HepG2 (cell line): ENCODE results near the gene RHOG. TPM values are rescaled to one million over a fixed set of nuclear protein-coding genes. Genes with fewer than 3 reads are reported as not detected.

Experiments
- BRD4 ChIP-seq: sonication (generic); formaldehyde crosslinking; IDR thresholded peaks from 2 replicates; pipeline ENCODE4 v1.4.0; 2020; ENCODE audit warnings: missing genetic modification reagents
- CREM ChIP-seq, 2 experiments: sonication (generic) in 1 of 2; formaldehyde crosslinking in 1 of 2; IDR thresholded peaks; 2 replicates each; pipeline versions ENCODE4 v1.4.0 to v1.6.1; 2016 to 2020; ENCODE audit warnings: antibody characterized with exemption in 1 of 2, mild to moderate bottlenecking in 1 of 2, missing genetic modification reagents in 1 of 2
- GZF1 ChIP-seq: sonication (generic); formaldehyde crosslinking; IDR thresholded peaks from 2 replicates; pipeline ENCODE4 v1.5.1; 2020; ENCODE audit warnings: mild to moderate bottlenecking, missing genetic modification reagents
- HDAC2 ChIP-seq: sonication (generic); formaldehyde crosslinking; IDR thresholded peaks from 2 replicates; pipeline ENCODE4 v1.4.0; 2020; ENCODE audit warnings: missing genetic modification reagents
- NFE2 ChIP-seq: sonication (generic); formaldehyde crosslinking; IDR thresholded peaks from 2 replicates; pipeline ENCODE4 v1.4.0; 2020; ENCODE audit warnings: missing genetic modification reagents
- NFE2L2 ChIP-seq: fragments of 150-350 bp; IDR thresholded peaks from 2 replicates; pipeline ENCODE4 v1.6.1; 2014; ENCODE audit warnings: low read length
- NKX3-1 ChIP-seq: sonication (generic); formaldehyde crosslinking; IDR thresholded peaks from 2 replicates; pipeline ENCODE4 v1.5.0; 2020; ENCODE audit warnings: missing genetic modification reagents
- PAF1 ChIP-seq: IDR thresholded peaks from 2 replicates; pipeline ENCODE4 v1.6.1; 2016; ENCODE audit warnings: missing genetic modification reagents, missing compliant biosample characterization
- PRPF4 ChIP-seq: fragments of 200-400 bp; formaldehyde crosslinking; IDR thresholded peaks from 2 replicates; pipeline ENCODE4 v1.6.1; 2016; ENCODE audit warnings: low read length, low read depth; ENCODE audit not compliant: poor library complexity, severe bottlenecking
- RBM22 ChIP-seq: fragments of 200-400 bp; formaldehyde crosslinking; optimal IDR thresholded peaks from 2 replicates; pipeline ENCODE3; 2017; ENCODE audit warnings: mild to moderate bottlenecking, low read length, moderate library complexity
- TMF1 ChIP-seq: sonication (generic); formaldehyde crosslinking; IDR thresholded peaks from 2 replicates; pipeline ENCODE4 v1.8.1; 2022; ENCODE audit warnings: low read depth, missing genetic modification reagents
- YY1 ChIP-seq: IDR thresholded peaks from 2 replicates; pipeline ENCODE4 v1.6.1; 2011; ENCODE audit warnings: low read length, low read depth, moderate library complexity, mild to moderate bottlenecking; ENCODE audit not compliant: insufficient read depth, insufficient replicate concordance
- ZBTB21 ChIP-seq: sonication (generic); formaldehyde crosslinking; IDR thresholded peaks from 2 replicates; pipeline ENCODE4 v1.4.0; 2020; ENCODE audit warnings: missing genetic modification reagents
- ZBTB3 ChIP-seq: sonication (generic); formaldehyde crosslinking; IDR thresholded peaks from 2 replicates; pipeline ENCODE4 v1.4.0; 2020; ENCODE audit warnings: low read depth, mild to moderate bottlenecking, moderate library complexity, missing genetic modification reagents, borderline replicate concordance
- ZBTB8A ChIP-seq: sonication (generic); formaldehyde crosslinking; IDR thresholded peaks from 2 replicates; pipeline ENCODE4 v1.4.0; 2020; ENCODE audit warnings: mild to moderate bottlenecking, low read depth, missing genetic modification reagents, borderline replicate concordance
- ZNF160 ChIP-seq: sonication (generic); formaldehyde crosslinking; IDR thresholded peaks from 2 replicates; pipeline ENCODE4 v1.8.0; 2022; ENCODE audit warnings: mild to moderate bottlenecking, inconsistent platforms, missing genetic modification reagents
- ZNF264 ChIP-seq: sonication (generic); formaldehyde crosslinking; IDR thresholded peaks from 2 replicates; pipeline ENCODE4 v1.4.0; 2020; ENCODE audit warnings: missing genetic modification reagents
- ZNF382 ChIP-seq: sonication (generic); formaldehyde crosslinking; IDR thresholded peaks from 2 replicates; pipeline ENCODE4 v1.5.0; 2020; ENCODE audit warnings: missing genetic modification reagents, mild to moderate bottlenecking, borderline replicate concordance
- ZNF773 ChIP-seq: sonication (generic); formaldehyde crosslinking; IDR thresholded peaks from 2 replicates; pipeline ENCODE4 v1.4.0; 2020; ENCODE audit warnings: missing genetic modification reagents, borderline replicate concordance
- ZNF850 ChIP-seq: sonication (generic); formaldehyde crosslinking; conservative IDR thresholded peaks from 2 replicates; pipeline ENCODE4 v1.9.0; 2021; ENCODE audit warnings: mild to moderate bottlenecking, missing genetic modification reagents
- polyA plus RNA-seq, 8 experiments: library from polyadenylated mRNA; depleted of rRNA in 3 of 8; stranded (reverse) in 7 of 8; unstranded in 1 of 8; fragments of >200 nt; fragmentation: Illumina TruSeq in 4 of 8; extraction: Trizol in 4 of 8; gene quantifications; 2 replicates each; pipeline versions ENCODE4 v1.2.1 to v1.2.3, GENCODE V29; 2011 to 2016; ENCODE audit warnings: low read depth in 4 of 8, missing spikeins in 1 of 8, mixed read lengths in 1 of 8; ENCODE audit not compliant: insufficient read depth in 1 of 8
- total RNA-seq, 5 experiments: library from RNA; depleted of rRNA; stranded (reverse); fragments of >200 nt; fragmentation: Illumina TruSeq; extraction: Trizol; gene quantifications; 2 replicates each; pipeline ENCODE4 v1.2.3, GENCODE V29; 2016; ENCODE audit warnings: low read depth in 1 of 5
- TF ChIP-seq, protein P1 (sequence below): sonication (generic); formaldehyde crosslinking; conservative IDR thresholded peaks from 2 replicates; pipeline ENCODE4 v1.4.0; 2020; ENCODE audit warnings: missing genetic modification reagents
- TF ChIP-seq, protein P2 (sequence below): sonication (generic); formaldehyde crosslinking; IDR thresholded peaks from 2 replicates; pipeline ENCODE4 v1.8.0; 2022; ENCODE audit warnings: missing genetic modification reagents, mild to moderate bottlenecking, moderate library complexity, borderline replicate concordance
- TF ChIP-seq, protein P3 (sequence below): sonication (generic); formaldehyde crosslinking; IDR thresholded peaks from 2 replicates; pipeline ENCODE4 v1.4.0; 2020; ENCODE audit warnings: mild to moderate bottlenecking, missing genetic modification reagents
- TF ChIP-seq, protein P4 (sequence below): sonication (generic); formaldehyde crosslinking; IDR thresholded peaks from 2 replicates; pipeline ENCODE4 v1.4.0; 2020; ENCODE audit warnings: missing genetic modification reagents

Gene RHOG
- total and polyA plus RNA-seq, 2 of the 13 experiments (the other 11 are each of a cell fraction or from before 2014, with no cell fraction given) = 7.7 to 23.4 TPM

DNA sequence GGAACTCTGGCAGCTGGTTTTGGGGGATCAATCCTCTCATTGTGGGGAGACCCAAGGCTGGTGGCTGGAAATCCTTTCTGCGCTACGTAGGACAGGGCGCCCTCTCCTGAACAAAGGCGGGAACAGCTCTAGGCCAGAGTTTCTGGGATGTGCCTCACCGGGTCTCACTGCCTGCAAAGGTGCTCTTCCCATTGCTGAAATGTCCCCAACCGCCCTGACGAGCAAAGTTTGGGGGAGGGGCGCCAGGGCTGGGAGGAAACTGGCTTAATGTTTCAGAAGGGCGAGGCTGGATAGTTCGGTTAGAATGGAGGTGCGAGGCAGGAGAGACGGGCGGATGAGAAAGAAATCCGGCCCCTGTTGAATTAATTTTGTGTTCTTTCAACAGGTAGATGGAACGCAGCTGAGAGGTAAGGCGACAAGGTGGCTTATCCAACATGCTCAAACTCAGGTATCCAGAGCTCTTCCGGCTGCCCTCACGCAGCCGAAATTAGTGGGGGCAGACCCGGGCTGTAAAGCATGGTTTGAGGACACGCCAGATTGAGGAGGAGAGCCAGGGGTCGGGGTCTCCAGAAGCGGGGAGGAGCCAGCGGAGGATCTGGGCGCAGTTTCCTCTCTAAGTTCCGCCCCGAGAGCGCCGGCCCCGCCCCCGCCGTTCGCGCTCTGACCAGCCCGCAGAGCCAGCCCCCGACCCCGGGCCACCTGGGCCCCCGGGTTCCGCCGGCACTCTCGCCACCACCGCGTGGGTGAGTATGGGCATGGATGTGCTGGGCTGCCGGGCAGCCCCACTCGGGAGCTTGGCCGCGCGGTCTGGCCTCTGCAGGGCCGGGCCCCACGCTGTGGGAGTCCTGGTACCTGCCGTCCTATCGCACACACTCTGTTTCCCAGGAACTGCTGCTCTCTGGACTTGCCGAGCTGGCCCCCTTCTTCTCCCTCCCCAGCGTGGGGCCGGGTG lies 32.6 kb downstream of the RHOG start, which contains the start of gene PGAP2 (continued):
- no peak for TF ChIP-seq ZNF264 (CRISPR knock-in tag)
- no peak for TF ChIP-seq BRD4 (CRISPR knock-in tag)
- no peak for TF ChIP-seq ZBTB8A (CRISPR knock-in tag)
- TF ChIP-seq, protein P1, sequence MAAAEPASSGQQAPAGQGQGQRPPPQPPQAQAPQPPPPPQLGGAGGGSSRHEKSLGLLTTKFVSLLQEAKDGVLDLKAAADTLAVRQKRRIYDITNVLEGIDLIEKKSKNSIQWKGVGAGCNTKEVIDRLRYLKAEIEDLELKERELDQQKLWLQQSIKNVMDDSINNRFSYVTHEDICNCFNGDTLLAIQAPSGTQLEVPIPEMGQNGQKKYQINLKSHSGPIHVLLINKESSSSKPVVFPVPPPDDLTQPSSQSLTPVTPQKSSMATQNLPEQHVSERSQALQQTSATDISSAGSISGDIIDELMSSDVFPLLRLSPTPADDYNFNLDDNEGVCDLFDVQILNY = no peak
- TF ChIP-seq YY1 = no peak
- no peak for TF ChIP-seq GZF1 (CRISPR knock-in tag)
- no peak for TF ChIP-seq ZBTB3 (CRISPR knock-in tag)
- TF ChIP-seq, protein P2, sequence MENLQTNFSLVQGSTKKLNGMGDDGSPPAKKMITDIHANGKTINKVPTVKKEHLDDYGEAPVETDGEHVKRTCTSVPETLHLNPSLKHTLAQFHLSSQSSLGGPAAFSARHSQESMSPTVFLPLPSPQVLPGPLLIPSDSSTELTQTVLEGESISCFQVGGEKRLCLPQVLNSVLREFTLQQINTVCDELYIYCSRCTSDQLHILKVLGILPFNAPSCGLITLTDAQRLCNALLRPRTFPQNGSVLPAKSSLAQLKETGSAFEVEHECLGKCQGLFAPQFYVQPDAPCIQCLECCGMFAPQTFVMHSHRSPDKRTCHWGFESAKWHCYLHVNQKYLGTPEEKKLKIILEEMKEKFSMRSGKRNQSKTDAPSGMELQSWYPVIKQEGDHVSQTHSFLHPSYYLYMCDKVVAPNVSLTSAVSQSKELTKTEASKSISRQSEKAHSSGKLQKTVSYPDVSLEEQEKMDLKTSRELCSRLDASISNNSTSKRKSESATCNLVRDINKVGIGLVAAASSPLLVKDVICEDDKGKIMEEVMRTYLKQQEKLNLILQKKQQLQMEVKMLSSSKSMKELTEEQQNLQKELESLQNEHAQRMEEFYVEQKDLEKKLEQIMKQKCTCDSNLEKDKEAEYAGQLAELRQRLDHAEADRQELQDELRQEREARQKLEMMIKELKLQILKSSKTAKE (CRISPR knock-in tag) = no peak
- TF ChIP-seq NKX3-1 = no peak
- TF ChIP-seq PRPF4 = no peak
- TF ChIP-seq TMF1 = no peak
- TF ChIP-seq CREM (IDR thresholded peaks at IDR 0.05) = 0 out of 2 replicates have a peak, but pooled peaks have one; percentile 17
- TF ChIP-seq CREM (CRISPR knock-in tag; IDR thresholded peaks at IDR 0.05) = no peak
- TF ChIP-seq, protein P3, sequence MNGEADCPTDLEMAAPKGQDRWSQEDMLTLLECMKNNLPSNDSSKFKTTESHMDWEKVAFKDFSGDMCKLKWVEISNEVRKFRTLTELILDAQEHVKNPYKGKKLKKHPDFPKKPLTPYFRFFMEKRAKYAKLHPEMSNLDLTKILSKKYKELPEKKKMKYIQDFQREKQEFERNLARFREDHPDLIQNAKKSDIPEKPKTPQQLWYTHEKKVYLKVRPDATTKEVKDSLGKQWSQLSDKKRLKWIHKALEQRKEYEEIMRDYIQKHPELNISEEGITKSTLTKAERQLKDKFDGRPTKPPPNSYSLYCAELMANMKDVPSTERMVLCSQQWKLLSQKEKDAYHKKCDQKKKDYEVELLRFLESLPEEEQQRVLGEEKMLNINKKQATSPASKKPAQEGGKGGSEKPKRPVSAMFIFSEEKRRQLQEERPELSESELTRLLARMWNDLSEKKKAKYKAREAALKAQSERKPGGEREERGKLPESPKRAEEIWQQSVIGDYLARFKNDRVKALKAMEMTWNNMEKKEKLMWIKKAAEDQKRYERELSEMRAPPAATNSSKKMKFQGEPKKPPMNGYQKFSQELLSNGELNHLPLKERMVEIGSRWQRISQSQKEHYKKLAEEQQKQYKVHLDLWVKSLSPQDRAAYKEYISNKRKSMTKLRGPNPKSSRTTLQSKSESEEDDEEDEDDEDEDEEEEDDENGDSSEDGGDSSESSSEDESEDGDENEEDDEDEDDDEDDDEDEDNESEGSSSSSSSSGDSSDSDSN (CRISPR knock-in tag) = no peak
- TF ChIP-seq NFE2 (CRISPR knock-in tag) = no peak
- TF ChIP-seq ZNF160 = no peak
- TF ChIP-seq ZNF382 = no peak
- no peak for TF ChIP-seq ZBTB21 (CRISPR knock-in tag)
- TF ChIP-seq RBM22 = no peak
- TF ChIP-seq NFE2L2 = no peak
- no peak for TF ChIP-seq PAF1 (CRISPR knock-in tag)
- TF ChIP-seq, protein P4, sequence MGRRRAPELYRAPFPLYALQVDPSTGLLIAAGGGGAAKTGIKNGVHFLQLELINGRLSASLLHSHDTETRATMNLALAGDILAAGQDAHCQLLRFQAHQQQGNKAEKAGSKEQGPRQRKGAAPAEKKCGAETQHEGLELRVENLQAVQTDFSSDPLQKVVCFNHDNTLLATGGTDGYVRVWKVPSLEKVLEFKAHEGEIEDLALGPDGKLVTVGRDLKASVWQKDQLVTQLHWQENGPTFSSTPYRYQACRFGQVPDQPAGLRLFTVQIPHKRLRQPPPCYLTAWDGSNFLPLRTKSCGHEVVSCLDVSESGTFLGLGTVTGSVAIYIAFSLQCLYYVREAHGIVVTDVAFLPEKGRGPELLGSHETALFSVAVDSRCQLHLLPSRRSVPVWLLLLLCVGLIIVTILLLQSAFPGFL (CRISPR knock-in tag) = no peak
- no peak for TF ChIP-seq HDAC2 (CRISPR knock-in tag)
- no peak for TF ChIP-seq ZNF850 (CRISPR knock-in tag)
- TF ChIP-seq ZNF773 (CRISPR knock-in tag) = peak; percentile 27; the same call in 1 of the 2 replicates
